CD4-positive, alpha-beta T cell treated with Interleukin-10 for 1 hour (primary cell): Measurements from ENCODE around the gene NMNAT1.
"Not testable (repeated sequence)": the region's sequence is repeated elsewhere in the genome, so short reads cannot be mapped to it uniquely, and the experiment has no call there.

Experiments
- DNase-seq: peaks from one replicate; pipeline ENCODE4 v3.0.0-alpha.2; 2020

NMNAT1 gene

GRCh38 chr1:9922342-9922741 is 20.9 kb upstream of the NMNAT1 start:
- no peak for DNase-seq

- DNase-seq, result no peak
Measured at GRCh38 chr1:9927259-9927658, 16.0 kb upstream of the NMNAT1 start.

- no peak for DNase-seq
Measured at GRCh38 chr1:9929431-9930385, 13.6 kb upstream of the NMNAT1 start.

- DNase-seq, result peak; percentile 53
Measured at GRCh38 chr1:9942399-9942938, 806 bp upstream of the NMNAT1 start.

- no peak for DNase-seq
Measured at GRCh38 chr1:9946315-9946714, 3.0 kb downstream of the NMNAT1 start.

- no peak for DNase-seq
Measured at GRCh38 chr1:9957726-9958125, 14.5 kb downstream of the NMNAT1 start.

GRCh38 chr1:9960011-9960410 is 16.7 kb downstream of the NMNAT1 start:
- no peak for DNase-seq

- no peak for DNase-seq
Measured at GRCh38 chr1:9960706-9961562, 17.7 kb downstream of the NMNAT1 start.

GRCh38 chr1:9984253-9984652 is 41.0 kb downstream of the NMNAT1 start:
- no peak for DNase-seq

GRCh38 chr1:9985001-9985400 is 41.7 kb downstream of the NMNAT1 start:
- DNase-seq, result no peak

GRCh38 chr1:9989773-9990172 is 46.5 kb downstream of the NMNAT1 start:
- DNase-seq, result no peak

GRCh38 chr1:9990944-9991343 is 47.7 kb downstream of the NMNAT1 start:
- DNase-seq, result no peak

GRCh38 chr1:9992910-9993309 is 49.6 kb downstream of the NMNAT1 start:
- DNase-seq, result no peak

- no peak for DNase-seq
Measured at GRCh38 chr1:9993561-9994075, 50.3 kb downstream of the NMNAT1 start.

GRCh38 chr1:9996624-9997582 is 53.6 kb downstream of the NMNAT1 start, which contains the start of gene RBP7:
Gene RBP7 (plus strand): TSS chr1:9997228. CDS start chr1:9997259, 31 bp downstream.
- no peak for DNase-seq

- DNase-seq, result no peak
Measured at GRCh38 chr1:10001016-10001665, 57.9 kb downstream of the NMNAT1 start.

- DNase-seq, result not testable (repeated sequence)
Measured at GRCh38 chr1:10005248-10005647, 62.0 kb downstream of the NMNAT1 start.

GRCh38 chr1:10007169-10007568 is 63.9 kb downstream of the NMNAT1 start:
- no peak for DNase-seq

- DNase-seq, result no peak
Measured at GRCh38 chr1:10014016-10014415, 70.7 kb downstream of the NMNAT1 start.

- DNase-seq, result no peak
Measured at GRCh38 chr1:10019561-10019960, 76.3 kb downstream of the NMNAT1 start.

- no peak for DNase-seq
Measured at GRCh38 chr1:10020086-10020485, 76.8 kb downstream of the NMNAT1 start.
